CD14-positive monocyte (primary cell): ENCODE data around the gene TEAD1. TPM values are rescaled to one million over a fixed set of nuclear protein-coding genes. Genes with fewer than 3 reads are reported as not detected.

ENCODE experiments used
- DNase-seq, 3 donors: peaks; one replicate each; pipeline ENCODE4 v3.0.0-alpha.2; 2011 to 2022
- H2AFZ ChIP-seq: 2 replicates; pipeline ENCODE4 v1.6.0; 2012; ENCODE audit warnings: mild to moderate bottlenecking, low read depth, low read length, inconsistent platforms; ENCODE audit not compliant: insufficient read depth, poor library complexity, severe bottlenecking
- H3K27ac ChIP-seq, 2 donors: 1 replicate in 1 of 2; 2 replicates in 1 of 2; pipeline ENCODE4 v1.5.1; 2012 to 2013; ENCODE audit warnings: low read length in 2 of 2, control low read depth in 1 of 2, inconsistent platforms in 1 of 2, low read depth in 1 of 2, mild to moderate bottlenecking in 1 of 2
- H3K27me3 ChIP-seq, 2 donors: one replicate each; pipeline versions ENCODE4 v1.6.0 to v1.6.1; 2011 to 2013; ENCODE audit warnings: low read length in 2 of 2; ENCODE audit not compliant: control insufficient read depth in 2 of 2, insufficient read depth in 2 of 2
- H3K36me3 ChIP-seq, 2 donors: replicated peaks in 1 of 2; 1 replicate in 1 of 2; 2 replicates in 1 of 2; pipeline versions ENCODE4 v1.5.1 to v1.6.1; 2012 to 2013; ENCODE audit warnings: low read length in 2 of 2, control low read depth in 1 of 2, inconsistent platforms in 1 of 2, mild to moderate bottlenecking in 1 of 2; ENCODE audit not compliant: insufficient read depth in 2 of 2, control insufficient read depth in 1 of 2
- H3K4me1 ChIP-seq, 2 donors: 1 replicate in 1 of 2; 2 replicates in 1 of 2; pipeline versions ENCODE4 v1.5.1 to v1.6.1; 2012 to 2013; ENCODE audit warnings: low read length in 2 of 2, control low read depth in 1 of 2, inconsistent platforms in 1 of 2, mild to moderate bottlenecking in 1 of 2, moderate library complexity in 1 of 2; ENCODE audit not compliant: insufficient read depth in 2 of 2, control insufficient read depth in 1 of 2
- H3K4me2 ChIP-seq: replicated peaks from 2 replicates; pipeline ENCODE3; 2012; ENCODE audit warnings: low read length, moderate library complexity, mild to moderate bottlenecking; ENCODE audit not compliant: poor library complexity, severe bottlenecking; ENCODE audit errors: extremely low read depth
- H3K4me3 ChIP-seq, 3 experiments: fragments of 200-600 bp in 1 of 3; sonication (generic) in 1 of 3; replicated peaks in 1 of 3; 1 replicate in 2 of 3; 2 replicates in 1 of 3; pipeline ENCODE4 v1.5.1; 2011 to 2013; ENCODE audit warnings: low read length in 3 of 3, mild to moderate bottlenecking in 3 of 3, control low read depth in 2 of 3, low read depth in 2 of 3, inconsistent platforms in 1 of 3, moderate library complexity in 1 of 3
- H3K79me2 ChIP-seq: 2 replicates; pipeline ENCODE4 v1.6.0; 2012; ENCODE audit warnings: mild to moderate bottlenecking, control low read depth, inconsistent platforms, low read length, moderate library complexity; ENCODE audit not compliant: insufficient read depth
- H3K9ac ChIP-seq: 2 replicates; pipeline ENCODE4 v1.6.0; 2017; ENCODE audit warnings: low read length, mild to moderate bottlenecking; ENCODE audit not compliant: insufficient read depth, poor library complexity, severe bottlenecking
- H3K9me3 ChIP-seq, 2 donors: replicated peaks in 1 of 2; 1 replicate in 1 of 2; 2 replicates in 1 of 2; pipeline versions ENCODE4 v1.5.1 to v1.6.1; 2012 to 2013; ENCODE audit warnings: low read length in 2 of 2, control low read depth in 1 of 2; ENCODE audit not compliant: control insufficient read depth in 1 of 2, insufficient read depth in 1 of 2
- H4K20me1 ChIP-seq: 2 replicates; pipeline ENCODE4 v1.6.0; 2012; ENCODE audit warnings: mild to moderate bottlenecking, low read length, control low read depth, moderate library complexity; ENCODE audit not compliant: insufficient read depth
- H3K27ac Mint-ChIP-seq, 7 donors: one replicate each; pipeline ENCODE4 v1.8.0; 2020; ENCODE audit warnings: mild to moderate bottlenecking in 7 of 7, mixed read lengths in 7 of 7, moderate library complexity in 6 of 7, inconsistent platforms in 2 of 7
- H3K27me3 Mint-ChIP-seq, 3 donors: one replicate each; pipeline ENCODE4 v1.8.0; 2021 to 2022; ENCODE audit warnings: low read depth in 3 of 3, mild to moderate bottlenecking in 3 of 3, mixed read lengths in 3 of 3, moderate library complexity in 3 of 3, inconsistent platforms in 1 of 3
- H3K36me3 Mint-ChIP-seq, 2 donors: one replicate each; pipeline ENCODE4 v1.8.0; 2020; ENCODE audit warnings: mixed read lengths in 2 of 2, inconsistent platforms in 1 of 2, mild to moderate bottlenecking in 1 of 2
- H3K4me1 Mint-ChIP-seq: one replicate; pipeline ENCODE4 v1.8.0; 2020; ENCODE audit warnings: mild to moderate bottlenecking, mixed read lengths
- H3K4me3 Mint-ChIP-seq, 2 donors: one replicate each; pipeline ENCODE4 v1.8.0; 2020; ENCODE audit warnings: mild to moderate bottlenecking in 2 of 2, mixed read lengths in 2 of 2, moderate library complexity in 1 of 2
- H3K9me3 Mint-ChIP-seq, 7 donors: one replicate each; pipeline ENCODE4 v1.8.0; 2020 to 2022; ENCODE audit warnings: mixed read lengths in 7 of 7, mild to moderate bottlenecking in 6 of 7, moderate library complexity in 6 of 7, inconsistent platforms in 2 of 7
- WGBS: methylation state at CpG from one replicate; pipeline ENCODE4 v1.1.5; 2013; ENCODE audit warnings: missing lambda C conversion rate; ENCODE audit not compliant: insufficient coverage; 5-methylcytosine and 5-hydroxymethylcytosine counted together
- intact Hi-C, 2 donors: fragments of 100-400 bp; cut with micrococcal nuclease; formaldehyde crosslinking; loops; one replicate each; pipeline versions ENCODE4 v1.15.0 to v1.15.1; 2023
- polyA plus RNA-seq, 3 donors: library from polyadenylated mRNA; depleted of rRNA in 1 of 3; unstranded in 2 of 3; stranded (reverse) in 1 of 3; fragments of 300-500 nt in 2 of 3; fragments of >200 nt in 1 of 3; fragmentation: Illumina TruSeq in 2 of 3; gene quantifications; 1 replicate in 2 of 3; 2 replicates in 1 of 3; pipeline ENCODE4 v1.2.3, GENCODE V29; 2012 to 2021
- TF ChIP-seq, protein P1 (sequence below): fragments of 200-600 bp; IDR thresholded peaks from one replicate; pipeline ENCODE4 v1.8.0; 2022; ENCODE audit warnings: antibody characterized with exemption, mild to moderate bottlenecking

The TEAD1 gene
- polyA plus RNA-seq, 3 donors = not detected

DNA sequence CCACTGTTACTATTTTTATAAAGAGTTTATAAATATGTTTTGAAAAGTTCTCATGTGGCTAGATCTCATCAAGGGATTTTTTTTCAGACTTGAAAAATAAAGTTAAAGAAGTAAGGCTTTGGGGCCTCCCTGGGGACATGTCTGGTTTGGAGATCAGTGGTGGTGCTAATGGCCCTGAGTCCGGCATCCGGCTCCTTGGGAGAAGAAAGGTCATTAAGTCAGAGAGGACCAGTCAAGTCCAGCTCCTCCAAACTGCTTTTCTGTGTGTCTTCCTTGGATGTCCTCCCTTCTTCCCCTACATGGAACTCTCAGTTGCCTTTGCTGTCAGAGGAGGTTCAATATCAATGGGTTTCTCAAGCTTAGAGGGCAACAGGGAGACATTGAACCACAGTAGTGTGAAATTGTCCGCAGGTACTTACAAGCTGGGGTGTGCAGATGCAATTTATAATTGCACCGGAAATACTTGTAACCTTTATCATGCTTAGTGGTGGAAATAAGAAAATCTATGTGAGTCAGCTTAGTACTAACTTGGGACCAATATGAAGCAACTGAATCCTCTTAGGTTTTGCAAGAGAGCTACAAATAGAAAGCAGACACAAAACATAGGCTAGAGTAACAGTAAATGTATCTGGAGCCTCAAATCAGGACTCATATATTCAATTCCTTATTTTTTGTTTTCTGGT, 144.3 kb downstream of the TEAD1 start:
- Mint-ChIP-seq H3K4me1 (no peaks in the 10 kb centered on the region), H3K27me3 (peaks cover 6 to 20% (median 12%) of the 10 kb centered on the region in 3 donors), H3K27ac (no peak overlapping the region), H3K4me3 (no peak overlapping the region), H3K36me3 (no peaks in the 10 kb centered on the region), H3K9me3 (peaks cover 0 to 3% (median 0%) of the 10 kb centered on the region in 7 donors)
- no peak overlapping the region for H3K9ac ChIP-seq
- H3K36me3 ChIP-seq = no peaks in the 10 kb centered on the region
- intact Hi-C loops = no loop called here
- DNase-seq = no peak
- no peak overlapping the region for H2AFZ ChIP-seq
- WGBS = 100% methylated on average over 1 of the region's 4 CpGs
- TF ChIP-seq, protein P1, sequence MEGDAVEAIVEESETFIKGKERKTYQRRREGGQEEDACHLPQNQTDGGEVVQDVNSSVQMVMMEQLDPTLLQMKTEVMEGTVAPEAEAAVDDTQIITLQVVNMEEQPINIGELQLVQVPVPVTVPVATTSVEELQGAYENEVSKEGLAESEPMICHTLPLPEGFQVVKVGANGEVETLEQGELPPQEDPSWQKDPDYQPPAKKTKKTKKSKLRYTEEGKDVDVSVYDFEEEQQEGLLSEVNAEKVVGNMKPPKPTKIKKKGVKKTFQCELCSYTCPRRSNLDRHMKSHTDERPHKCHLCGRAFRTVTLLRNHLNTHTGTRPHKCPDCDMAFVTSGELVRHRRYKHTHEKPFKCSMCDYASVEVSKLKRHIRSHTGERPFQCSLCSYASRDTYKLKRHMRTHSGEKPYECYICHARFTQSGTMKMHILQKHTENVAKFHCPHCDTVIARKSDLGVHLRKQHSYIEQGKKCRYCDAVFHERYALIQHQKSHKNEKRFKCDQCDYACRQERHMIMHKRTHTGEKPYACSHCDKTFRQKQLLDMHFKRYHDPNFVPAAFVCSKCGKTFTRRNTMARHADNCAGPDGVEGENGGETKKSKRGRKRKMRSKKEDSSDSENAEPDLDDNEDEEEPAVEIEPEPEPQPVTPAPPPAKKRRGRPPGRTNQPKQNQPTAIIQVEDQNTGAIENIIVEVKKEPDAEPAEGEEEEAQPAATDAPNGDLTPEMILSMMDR = no peak
- no peaks in the 10 kb centered on the region for H3K79me2 ChIP-seq
- no peak overlapping the region for H3K4me2 ChIP-seq
- no peaks in the 10 kb centered on the region for H4K20me1 ChIP-seq
- no peaks in the 10 kb centered on the region for H3K9me3 ChIP-seq
- H3K4me1 ChIP-seq = no peaks in the 10 kb centered on the region
- H3K27ac ChIP-seq = no peak overlapping the region
- peaks cover 0 to 2% of the 10 kb centered on the region in 2 donors for H3K27me3 ChIP-seq
- no peak overlapping the region for H3K4me3 ChIP-seq

DNA sequence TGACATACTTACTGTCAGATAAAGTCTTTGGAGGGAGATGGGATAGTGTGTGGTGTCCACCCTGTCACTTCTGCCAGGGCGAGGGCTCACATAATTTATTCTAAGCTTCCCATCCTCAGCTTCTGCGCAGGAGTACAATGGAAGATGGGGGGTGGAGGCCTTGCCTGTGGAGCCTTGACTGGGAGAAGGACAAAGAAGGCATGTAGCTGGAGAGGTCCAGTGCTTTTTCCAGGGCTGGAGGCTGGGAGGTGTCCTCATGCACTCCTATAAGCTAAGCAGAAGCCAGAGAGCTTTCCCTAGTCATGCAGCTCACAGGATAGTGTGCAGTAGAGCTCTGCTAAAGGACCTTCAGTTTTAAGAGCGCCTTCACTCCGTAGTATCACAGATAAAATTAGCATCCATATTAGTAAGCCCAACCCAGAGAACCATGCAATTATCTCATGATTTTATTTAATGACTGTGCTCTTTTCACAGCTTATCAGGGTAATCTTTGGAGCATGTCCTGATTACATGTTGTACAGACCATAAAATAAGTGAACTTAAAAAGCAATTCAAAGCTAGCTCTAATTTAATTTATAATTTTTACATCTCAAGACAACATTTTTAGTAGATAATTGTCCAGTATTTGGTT, 148.3 kb downstream of the TEAD1 start:
- no peaks in the 10 kb centered on the region for H4K20me1 ChIP-seq
- no peak overlapping the region for H3K4me3 ChIP-seq
- Mint-ChIP-seq H3K36me3 (no peaks in the 10 kb centered on the region), H3K4me3 (no peak overlapping the region), H3K27ac (no peak overlapping the region), H3K4me1 (no peaks in the 10 kb centered on the region), H3K9me3 (peaks cover 0 to 3% (median 0%) of the 10 kb centered on the region in 7 donors), H3K27me3 (peaks cover 12 to 23% (median 18%) of the 10 kb centered on the region in 3 donors)
- intact Hi-C loops = no loop called here
- H3K9ac ChIP-seq = no peak overlapping the region
- TF ChIP-seq, protein P1 = no peak
- H3K27me3 ChIP-seq = peaks cover 10 to 17% of the 10 kb centered on the region in 2 donors
- DNase-seq = no peak
- no peak overlapping the region for H3K4me2 ChIP-seq
- H3K9me3 ChIP-seq = no peaks in the 10 kb centered on the region
- H3K27ac ChIP-seq = no peak overlapping the region
- no peak overlapping the region for H2AFZ ChIP-seq
- 80% methylated on average over 1 of the region's 4 CpGs for WGBS
- H3K36me3 ChIP-seq = no peaks in the 10 kb centered on the region
- no peaks in the 10 kb centered on the region for H3K79me2 ChIP-seq
- H3K4me1 ChIP-seq = no peaks in the 10 kb centered on the region
